ENCODE results near the gene MAST4. TPM values are rescaled to one million over a fixed set of nuclear protein-coding genes. Genes with fewer than 3 reads are reported as not detected.

The MAST4 gene
- total RNA-seq, result 10 to 100 TPM; 27.7 to 28.8 TPM

DNA sequence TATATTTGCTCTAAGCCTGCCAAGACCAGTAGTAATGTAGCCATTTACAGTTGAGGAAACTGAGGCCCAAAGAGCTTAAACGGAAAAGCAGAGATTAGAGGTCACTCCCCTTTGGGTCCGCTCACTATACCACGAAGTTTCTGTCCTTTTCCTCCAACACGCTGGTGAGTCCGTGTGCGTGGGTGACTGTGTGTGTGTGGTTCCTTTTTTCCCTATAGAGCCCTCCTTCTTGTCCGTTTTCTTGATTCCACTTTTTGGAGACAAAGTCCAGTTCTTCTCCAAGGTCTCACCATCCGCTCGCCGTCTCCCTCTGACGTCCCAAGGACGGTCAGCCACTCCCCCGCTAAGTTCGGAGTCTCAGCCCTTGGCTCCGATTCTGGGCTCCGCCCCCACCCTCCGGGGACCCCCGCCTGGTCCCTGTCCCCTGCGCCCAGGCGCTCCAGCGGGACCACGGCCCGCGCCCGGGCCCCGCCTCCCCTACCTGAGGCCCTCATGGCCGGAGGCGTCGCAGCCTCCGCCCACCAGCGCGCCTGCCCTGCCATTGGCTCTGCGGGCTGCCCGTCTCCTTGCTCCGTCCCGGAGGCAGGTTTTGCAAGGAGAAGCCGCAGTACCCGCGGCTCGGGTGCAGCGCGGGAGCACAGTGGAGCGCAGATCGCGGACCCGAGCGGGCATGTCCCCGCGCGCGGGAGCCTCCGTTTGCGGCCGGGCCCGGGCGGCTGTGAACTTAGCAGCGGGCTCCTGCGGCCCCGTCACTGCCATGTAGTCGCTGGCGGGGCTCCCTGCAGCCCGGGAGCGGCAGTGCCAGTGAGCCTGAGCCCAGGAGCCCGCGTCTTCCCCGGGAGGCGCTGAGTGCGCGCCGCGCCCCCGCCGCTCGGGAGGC lies at the start of gene MAST4:
Gene MAST4, plus strand, starts transcription at position 638 of the 880 bp plus-strand sequence. CDS start 263 bp downstream, outside the sequence.
- intact Hi-C loops (cut with micrococcal nuclease), result loop anchor here (1.0 to 5.0 kb wide), 3 partner anchors 42 to 289 kb away; no protein-coding TSS in a partner anchor
- H3K27me3 Mint-ChIP-seq (ENCODE audit: low read depth), result peaks cover 56% of the 10 kb centered on the region
- no peaks in the 10 kb centered on the region for H3K9me3 Mint-ChIP-seq
- peak within 1 kb of the TSS; percentile 76 for H3K4me3 Mint-ChIP-seq
- CTCF ChIA-PET, result interaction anchor here (1.2 kb wide), 1 partner anchor 287 kb away, joined by 3 read pairs; no protein-coding TSS in a partner anchor
- no peaks in the 10 kb centered on the region for H3K36me3 Mint-ChIP-seq (ENCODE audit: low read depth)
- no peak within 1 kb of the TSS for H3K27ac Mint-ChIP-seq
- DNase-seq, result peak; percentile 88
- H3K4me1 Mint-ChIP-seq (ENCODE audit: low read depth), result peaks cover 9% of the 10 kb centered on the region

DNA sequence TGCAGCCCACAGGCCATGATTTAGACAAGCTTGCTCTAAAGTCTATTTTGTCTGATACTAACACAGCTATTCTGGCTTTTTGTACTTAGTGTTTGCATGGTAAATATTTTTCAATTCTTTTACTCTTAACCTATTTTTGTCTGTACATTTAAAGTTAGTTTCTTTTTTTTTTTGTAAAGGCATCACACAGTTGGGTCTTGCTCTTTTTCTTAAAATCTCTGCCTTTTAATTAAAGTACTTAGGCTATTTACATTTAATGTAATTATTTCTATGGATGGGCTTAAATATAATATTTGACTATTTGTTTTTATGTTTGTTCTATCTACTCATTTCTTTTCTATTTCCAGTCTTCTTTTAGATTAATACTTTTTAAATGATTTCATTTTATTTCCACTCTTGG lies 49.7 kb upstream of the MAST4 start:
- no peak for DNase-seq
- peaks cover 18% of the 10 kb centered on the region for H3K27me3 Mint-ChIP-seq (ENCODE audit: low read depth)
- no peak overlapping the region for H3K27ac Mint-ChIP-seq
- intact Hi-C loops (cut with micrococcal nuclease), result no loop called here
- CTCF ChIA-PET, result no interaction called here
- peaks cover 5% of the 10 kb centered on the region for H3K9me3 Mint-ChIP-seq
- H3K36me3 Mint-ChIP-seq (ENCODE audit: low read depth), result no peaks in the 10 kb centered on the region
- H3K4me3 Mint-ChIP-seq, result no peak overlapping the region
- H3K4me1 Mint-ChIP-seq (ENCODE audit: low read depth), result no peaks in the 10 kb centered on the region

DNA sequence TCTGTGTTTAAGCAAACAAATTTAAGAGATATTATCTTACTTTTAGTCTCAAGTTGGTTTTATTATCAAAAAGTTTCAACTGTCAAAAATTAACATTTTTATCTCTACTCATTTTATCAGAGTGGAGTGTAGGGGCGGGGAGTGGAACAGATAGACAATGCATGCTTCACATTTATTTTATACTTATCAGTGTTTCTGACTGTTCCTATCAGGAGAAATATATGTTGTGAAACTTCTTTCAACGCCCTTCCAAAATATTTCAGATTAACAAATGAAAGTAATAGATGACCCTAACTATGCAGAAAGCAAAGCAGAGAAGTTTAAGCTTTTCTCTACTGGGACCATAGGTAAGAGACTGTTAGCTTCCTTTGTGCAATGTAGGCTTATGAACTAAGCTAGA lies 44.9 kb upstream of the MAST4 start:
- peaks cover 5% of the 10 kb centered on the region for H3K9me3 Mint-ChIP-seq
- H3K4me1 Mint-ChIP-seq (ENCODE audit: low read depth), result peaks cover 25% of the 10 kb centered on the region
- no peaks in the 10 kb centered on the region for H3K36me3 Mint-ChIP-seq (ENCODE audit: low read depth)
- H3K4me3 Mint-ChIP-seq, result no peak overlapping the region
- no peak for DNase-seq
- CTCF ChIA-PET, result no interaction called here
- intact Hi-C loops (cut with micrococcal nuclease), result loop anchor here (5.0 kb wide), 1 partner anchor 656 kb away; no protein-coding TSS in a partner anchor
- H3K27me3 Mint-ChIP-seq (ENCODE audit: low read depth), result peaks cover 18% of the 10 kb centered on the region
- no peak overlapping the region for H3K27ac Mint-ChIP-seq

DNA sequence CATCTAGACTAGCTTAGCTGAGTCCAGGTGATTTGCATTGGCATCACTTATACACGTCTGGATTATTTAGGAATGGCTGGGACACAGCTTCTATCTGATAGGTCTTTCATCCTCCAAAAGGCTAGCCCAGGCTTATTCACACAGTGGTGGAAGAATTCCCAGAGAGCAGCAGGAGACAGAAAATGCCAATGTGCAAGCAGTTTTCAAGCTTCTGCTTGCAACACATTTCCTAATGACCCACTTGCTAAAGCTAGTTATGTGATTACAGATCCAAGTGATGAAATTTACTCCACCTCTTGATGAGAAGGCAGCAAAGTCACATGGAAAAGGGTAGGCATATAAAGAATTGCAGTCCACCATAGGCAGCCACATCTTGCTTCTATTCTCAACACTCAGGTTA lies 44.2 kb upstream of the MAST4 start:
- Mint-ChIP-seq H3K27ac (no peak overlapping the region), H3K36me3 (ENCODE audit: low read depth) (no peaks in the 10 kb centered on the region), H3K4me1 (ENCODE audit: low read depth) (peaks cover 25% of the 10 kb centered on the region), H3K4me3 (no peak overlapping the region), H3K27me3 (ENCODE audit: low read depth) (peaks cover 18% of the 10 kb centered on the region), H3K9me3 (peaks cover 5% of the 10 kb centered on the region)
- CTCF ChIA-PET, result interaction anchor here (0.6 kb wide), 1 partner anchor 835 kb away, joined by 6 read pairs; no protein-coding TSS in a partner anchor
- no peak for DNase-seq
- intact Hi-C loops (cut with micrococcal nuclease), result loop anchor here (5.0 kb wide), 1 partner anchor 655 kb away; no protein-coding TSS in a partner anchor

DNA sequence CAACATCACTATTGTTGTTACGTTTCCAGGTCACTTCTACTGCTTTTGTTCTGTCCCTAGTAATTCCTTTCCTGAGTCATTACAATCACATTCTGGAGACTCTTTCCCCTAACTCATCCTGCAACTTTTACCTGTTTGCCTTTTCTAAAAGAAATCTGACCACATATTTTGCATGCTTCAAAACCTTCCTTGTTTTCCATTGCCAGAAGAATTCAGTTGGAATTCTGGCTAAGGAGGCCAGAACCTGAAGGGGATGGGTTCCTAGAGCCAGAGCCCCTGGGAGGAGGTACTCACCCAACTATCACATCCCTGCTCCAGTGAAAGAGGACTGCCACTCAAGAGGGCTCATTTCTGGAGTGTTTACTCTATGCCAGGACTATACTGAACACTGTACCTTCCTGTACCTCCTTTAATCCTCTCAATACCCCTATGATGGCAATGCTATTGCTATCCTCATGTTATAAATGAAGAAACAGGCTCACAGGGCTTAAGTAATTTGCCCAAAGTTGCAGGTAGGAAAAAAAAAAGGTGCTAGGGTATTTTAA lies 42.8 kb upstream of the MAST4 start:
- no peak overlapping the region for H3K4me3 Mint-ChIP-seq
- DNase-seq, result no peak
- H3K27me3 Mint-ChIP-seq (ENCODE audit: low read depth), result peaks cover 21% of the 10 kb centered on the region
- H3K36me3 Mint-ChIP-seq (ENCODE audit: low read depth), result no peaks in the 10 kb centered on the region
- no peak overlapping the region for H3K27ac Mint-ChIP-seq
- intact Hi-C loops (cut with micrococcal nuclease), result loop anchor here (5.0 kb wide), 1 partner anchor 654 kb away; no protein-coding TSS in a partner anchor
- CTCF ChIA-PET, result interaction anchor here (1.2 kb wide), 1 partner anchor 13 kb away, joined by 7 read pairs; no protein-coding TSS in a partner anchor
- H3K9me3 Mint-ChIP-seq, result peaks cover 3% of the 10 kb centered on the region
- peaks cover 27% of the 10 kb centered on the region for H3K4me1 Mint-ChIP-seq (ENCODE audit: low read depth)

DNA sequence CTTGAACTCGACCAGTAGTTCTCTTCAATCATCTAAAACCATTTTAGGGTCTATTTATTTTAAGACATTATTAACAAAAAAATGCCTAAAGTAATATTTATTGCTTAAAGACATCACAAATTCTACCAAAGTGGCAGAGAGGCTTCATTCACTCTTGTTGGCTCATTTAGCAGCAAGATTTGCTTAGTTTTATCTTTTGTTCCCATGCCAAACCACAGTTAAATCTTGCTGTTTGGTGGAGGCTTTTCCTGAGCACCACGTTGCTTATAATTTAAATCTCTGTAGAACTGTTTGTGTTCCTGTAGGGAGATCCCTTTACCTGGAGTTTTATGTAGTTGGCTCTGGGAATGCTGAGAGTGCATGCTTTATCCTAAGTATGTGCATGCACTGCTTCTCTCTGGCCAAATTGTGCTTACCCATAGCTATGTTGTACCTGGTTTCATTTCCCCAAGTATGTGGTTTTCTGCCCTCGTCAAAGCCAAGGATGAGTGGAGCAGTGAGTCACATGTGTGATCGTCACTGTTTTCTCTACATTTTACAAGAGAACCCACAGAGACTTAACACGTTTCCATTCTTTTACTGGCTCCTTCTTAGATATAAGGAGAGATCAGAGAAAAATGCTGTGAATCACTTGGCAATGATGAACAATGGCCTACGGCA lies 42.1 kb upstream of the MAST4 start:
- Mint-ChIP-seq H3K4me1 (ENCODE audit: low read depth) (peaks cover 29% of the 10 kb centered on the region), H3K9me3 (peaks cover 3% of the 10 kb centered on the region), H3K27me3 (ENCODE audit: low read depth) (peaks cover 22% of the 10 kb centered on the region), H3K4me3 (no peak overlapping the region), H3K36me3 (ENCODE audit: low read depth) (no peaks in the 10 kb centered on the region), H3K27ac (peak overlapping the region; percentile 13)
- DNase-seq, result peak; percentile 77
- CTCF ChIA-PET, result interaction anchor here (1.2 kb wide), 1 partner anchor 14 kb away, joined by 7 read pairs; no protein-coding TSS in a partner anchor
- intact Hi-C loops (cut with micrococcal nuclease), result loop anchor here (1.0 to 5.0 kb wide), 9 partner anchors 12 to 653 kb away; partner anchors contain the start of gene MAST4

DNA sequence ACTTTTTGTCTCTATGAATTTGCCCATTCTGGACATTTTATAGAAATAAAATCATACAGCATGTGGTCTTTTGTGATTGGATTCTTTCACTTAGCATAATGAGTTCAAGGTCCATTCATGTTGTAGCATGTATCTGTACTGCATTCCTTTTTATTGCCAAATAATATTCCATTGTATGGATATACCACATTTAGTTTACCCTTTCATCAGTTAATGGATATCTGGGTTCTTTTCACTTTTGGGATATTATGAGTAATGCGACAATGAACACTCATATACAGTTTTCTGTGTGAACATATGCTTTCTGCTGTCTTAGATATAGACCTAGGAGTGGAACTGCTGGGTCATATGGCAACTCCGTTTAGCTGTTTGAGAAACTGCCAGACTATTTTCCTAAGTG lies 41.3 kb upstream of the MAST4 start:
- intact Hi-C loops (cut with micrococcal nuclease), result loop anchor here (1.0 to 5.0 kb wide), 9 partner anchors 11 to 652 kb away; partner anchors contain the start of gene MAST4
- Mint-ChIP-seq H3K27ac (peak overlapping the region; percentile 55), H3K36me3 (ENCODE audit: low read depth) (no peaks in the 10 kb centered on the region), H3K9me3 (peaks cover 3% of the 10 kb centered on the region), H3K4me1 (ENCODE audit: low read depth) (peaks cover 29% of the 10 kb centered on the region), H3K27me3 (ENCODE audit: low read depth) (peaks cover 19% of the 10 kb centered on the region), H3K4me3 (no peak overlapping the region)
- no peak for DNase-seq
- CTCF ChIA-PET, result interaction anchor here (1.2 kb wide), 1 partner anchor 15 kb away, joined by 7 read pairs; no protein-coding TSS in a partner anchor

DNA sequence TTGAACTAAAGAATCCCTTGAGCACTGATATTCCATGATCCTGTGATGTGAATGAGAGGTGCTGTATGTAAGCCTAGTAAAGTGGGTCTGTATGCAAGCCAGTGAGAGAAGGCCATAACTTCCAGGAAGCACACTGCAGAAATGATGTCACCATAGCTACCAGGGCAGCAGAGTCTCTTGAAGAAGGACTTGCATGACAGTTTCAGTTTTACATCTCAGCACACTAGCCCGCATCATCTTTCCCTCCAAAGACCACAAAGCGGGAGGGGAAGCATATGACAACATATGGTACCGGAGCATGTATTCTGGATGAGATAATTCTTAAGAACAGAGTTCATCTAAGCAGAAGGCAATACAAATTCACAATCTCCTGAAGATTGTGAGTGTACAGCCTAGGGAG lies 37.6 kb upstream of the MAST4 start:
- Mint-ChIP-seq H3K27me3 (ENCODE audit: low read depth) (peaks cover 14% of the 10 kb centered on the region), H3K27ac (no peak overlapping the region), H3K4me3 (no peak overlapping the region), H3K36me3 (ENCODE audit: low read depth) (no peaks in the 10 kb centered on the region), H3K4me1 (ENCODE audit: low read depth) (peaks cover 24% of the 10 kb centered on the region), H3K9me3 (peaks cover 3% of the 10 kb centered on the region)
- intact Hi-C loops (cut with micrococcal nuclease), result no loop called here
- CTCF ChIA-PET, result no interaction called here
- peak; percentile 39 for DNase-seq

DNA sequence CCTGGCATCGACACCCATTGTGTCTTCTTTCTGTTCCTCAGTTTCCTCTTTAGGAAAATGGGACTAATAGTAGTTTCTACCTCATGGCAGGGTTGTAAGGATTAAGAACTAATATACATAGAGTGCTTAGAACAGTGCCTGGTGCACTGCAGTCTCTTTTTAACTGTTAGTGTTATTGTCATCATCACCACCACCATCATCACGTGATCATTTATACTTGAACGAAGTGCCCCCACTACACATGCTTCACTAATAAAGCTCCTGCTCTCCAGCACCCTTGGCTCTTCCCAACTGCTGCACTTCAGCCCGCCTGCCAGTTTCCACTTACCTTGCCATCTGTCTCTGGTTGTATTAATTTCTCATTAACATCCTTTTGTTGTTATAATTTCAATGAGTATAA lies 35.8 kb upstream of the MAST4 start:
- no peak for DNase-seq
- Mint-ChIP-seq H3K4me3 (no peak overlapping the region), H3K9me3 (peaks cover under 1% of the 10 kb centered on the region), H3K27me3 (ENCODE audit: low read depth) (peaks cover 14% of the 10 kb centered on the region), H3K27ac (no peak overlapping the region), H3K36me3 (ENCODE audit: low read depth) (no peaks in the 10 kb centered on the region), H3K4me1 (ENCODE audit: low read depth) (peaks cover 5% of the 10 kb centered on the region)
- CTCF ChIA-PET, result no interaction called here
- intact Hi-C loops (cut with micrococcal nuclease), result no loop called here

DNA sequence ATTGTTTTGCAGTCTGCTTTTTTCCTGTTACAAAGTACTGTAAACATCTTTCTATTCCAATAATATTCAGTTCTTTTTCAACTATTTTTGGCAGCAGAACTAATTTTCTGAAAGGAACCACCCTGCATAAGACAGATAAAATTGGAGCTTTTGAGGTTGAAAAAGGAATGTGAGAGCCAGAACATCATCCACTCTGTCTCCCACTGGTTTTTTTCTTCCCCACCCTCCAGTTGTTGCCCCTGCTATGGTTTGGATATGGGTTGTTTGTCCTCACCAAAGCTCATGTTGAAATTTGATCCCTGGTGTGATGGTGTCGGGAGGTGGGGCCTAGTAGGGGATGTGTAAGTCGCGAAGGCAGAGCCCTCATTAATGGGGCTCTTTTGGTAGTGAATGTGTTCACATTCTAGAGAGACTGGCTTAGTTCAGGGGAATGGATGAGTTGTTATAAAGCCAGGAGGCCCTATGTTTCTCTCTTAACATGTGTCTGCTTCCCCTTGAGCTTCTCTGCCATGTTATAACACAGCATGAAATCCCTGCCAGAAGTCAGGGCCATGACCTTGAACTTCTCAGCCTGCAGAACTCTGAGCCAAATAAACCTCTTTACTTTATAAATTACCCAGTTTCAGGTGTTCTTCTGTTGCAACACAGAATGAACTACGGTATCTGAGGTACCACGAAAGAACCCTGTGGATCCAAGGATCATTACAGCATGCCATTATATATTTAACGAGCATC lies 34.8 kb upstream of the MAST4 start:
- Mint-ChIP-seq H3K4me3 (no peak overlapping the region), H3K9me3 (no peaks in the 10 kb centered on the region), H3K27me3 (ENCODE audit: low read depth) (peaks cover 14% of the 10 kb centered on the region), H3K36me3 (ENCODE audit: low read depth) (no peaks in the 10 kb centered on the region), H3K4me1 (ENCODE audit: low read depth) (peaks cover 10% of the 10 kb centered on the region), H3K27ac (no peak overlapping the region)
- no peak for DNase-seq
- intact Hi-C loops (cut with micrococcal nuclease), result no loop called here
- CTCF ChIA-PET, result no interaction called here

DNA sequence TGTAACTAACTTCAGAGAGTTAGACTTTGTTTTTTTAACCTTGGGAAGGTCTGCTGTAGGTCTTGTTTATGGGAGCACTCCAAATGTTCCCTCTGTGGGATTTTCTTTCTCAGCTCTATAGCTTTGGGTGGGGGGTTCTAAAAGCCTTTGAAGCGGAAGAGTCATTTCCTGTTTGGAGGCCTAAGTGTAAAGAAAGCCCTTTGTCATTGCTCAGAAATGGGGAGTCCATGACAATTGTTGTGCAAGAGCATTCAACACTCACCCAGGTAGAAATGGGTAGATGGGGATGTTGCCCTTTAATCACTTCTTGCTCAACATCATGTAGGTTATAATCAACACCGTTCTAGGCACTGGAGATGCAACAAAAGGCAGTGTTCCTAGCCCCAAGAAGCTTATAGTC lies 30.3 kb upstream of the MAST4 start:
- DNase-seq, result no peak
- Mint-ChIP-seq H3K27me3 (ENCODE audit: low read depth) (peaks cover 8% of the 10 kb centered on the region), H3K4me3 (no peak overlapping the region), H3K27ac (peak overlapping the region; percentile 53), H3K4me1 (ENCODE audit: low read depth) (peaks cover 8% of the 10 kb centered on the region), H3K36me3 (ENCODE audit: low read depth) (no peaks in the 10 kb centered on the region), H3K9me3 (no peaks in the 10 kb centered on the region)
- intact Hi-C loops (cut with micrococcal nuclease), result loop anchor here (1.0 kb wide), 1 partner anchor 12 kb away; no protein-coding TSS in a partner anchor
- CTCF ChIA-PET, result no interaction called here

Measured in activated naive CD4-positive, alpha-beta T cell treated with anti-CD3 and anti-CD28 coated beads for 36 hours (primary cell).